Stomach smooth muscle (tissue), 2 donors: ENCODE measurements around the gene INSL3.

Experiments
- H3K27ac ChIP-seq: one replicate; pipeline ENCODE4 v1.7.0; 2013; ENCODE audit warnings: mild to moderate bottlenecking, low read length, inconsistent platforms
- H3K27me3 ChIP-seq, 2 donors: one replicate each; pipeline ENCODE4 v1.7.0; 2013; ENCODE audit warnings: low read length in 2 of 2; ENCODE audit not compliant: insufficient read depth in 2 of 2, control insufficient read depth in 1 of 2
- H3K36me3 ChIP-seq, 2 donors: one replicate each; pipeline ENCODE4 v1.7.0; 2013; ENCODE audit warnings: low read length in 2 of 2; ENCODE audit not compliant: control insufficient read depth in 2 of 2, insufficient read depth in 2 of 2
- H3K4me1 ChIP-seq: one replicate; pipeline ENCODE4 v1.7.0; 2013; ENCODE audit warnings: low read length; ENCODE audit not compliant: control insufficient read depth, insufficient read depth
- H3K4me3 ChIP-seq, 2 donors: one replicate each; pipeline ENCODE4 v1.7.0; 2013; ENCODE audit warnings: low read length in 2 of 2
- H3K9ac ChIP-seq, 2 donors: one replicate each; pipeline ENCODE4 v1.7.0; 2013; ENCODE audit warnings: low read length in 2 of 2, mild to moderate bottlenecking in 1 of 2
- H3K9me3 ChIP-seq, 2 donors: one replicate each; pipeline ENCODE4 v1.7.0; 2013; ENCODE audit warnings: low read length in 2 of 2; ENCODE audit not compliant: control insufficient read depth in 2 of 2
- donor health status: healthy.
- donor health status: Pancreatic carcinoma.

The INSL3 gene

DNA sequence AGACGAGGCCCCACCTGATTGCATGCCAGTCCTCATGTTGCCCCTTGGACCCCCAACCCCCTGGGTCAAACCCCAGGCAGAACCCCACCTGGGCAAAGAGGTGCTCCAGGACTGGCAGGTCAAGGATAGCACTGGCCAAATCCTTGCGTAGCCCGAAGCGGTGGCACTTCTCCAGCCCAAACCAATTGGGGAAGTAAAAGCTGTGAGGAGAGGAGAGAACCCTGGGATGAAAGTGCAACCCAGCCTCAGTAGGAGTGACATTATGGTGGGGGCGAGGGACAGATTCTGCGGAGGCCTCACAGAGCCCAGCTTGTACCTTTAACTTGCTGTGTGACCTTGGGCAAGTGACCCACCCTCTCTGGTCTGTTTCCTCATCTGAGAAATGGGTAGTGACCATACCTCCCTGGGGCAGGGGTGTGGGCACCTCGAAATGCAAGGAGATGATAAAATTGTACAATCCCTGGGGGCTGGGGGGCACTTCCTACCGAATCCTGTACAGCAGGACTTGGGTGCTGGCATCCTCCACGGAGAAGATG lies 22.0 kb upstream of the INSL3 start:
- Histone ChIP-seq H3K9ac (no peak overlapping the region), H3K27ac (no peak overlapping the region), H3K4me3 (no peak overlapping the region), H3K9me3 (no peaks in the 10 kb centered on the region), H3K36me3 (no peaks in the 10 kb centered on the region), H3K27me3 (peaks cover 22 to 31% of the 10 kb centered on the region in 2 donors), H3K4me1 (peaks cover 10% of the 10 kb centered on the region)

DNA sequence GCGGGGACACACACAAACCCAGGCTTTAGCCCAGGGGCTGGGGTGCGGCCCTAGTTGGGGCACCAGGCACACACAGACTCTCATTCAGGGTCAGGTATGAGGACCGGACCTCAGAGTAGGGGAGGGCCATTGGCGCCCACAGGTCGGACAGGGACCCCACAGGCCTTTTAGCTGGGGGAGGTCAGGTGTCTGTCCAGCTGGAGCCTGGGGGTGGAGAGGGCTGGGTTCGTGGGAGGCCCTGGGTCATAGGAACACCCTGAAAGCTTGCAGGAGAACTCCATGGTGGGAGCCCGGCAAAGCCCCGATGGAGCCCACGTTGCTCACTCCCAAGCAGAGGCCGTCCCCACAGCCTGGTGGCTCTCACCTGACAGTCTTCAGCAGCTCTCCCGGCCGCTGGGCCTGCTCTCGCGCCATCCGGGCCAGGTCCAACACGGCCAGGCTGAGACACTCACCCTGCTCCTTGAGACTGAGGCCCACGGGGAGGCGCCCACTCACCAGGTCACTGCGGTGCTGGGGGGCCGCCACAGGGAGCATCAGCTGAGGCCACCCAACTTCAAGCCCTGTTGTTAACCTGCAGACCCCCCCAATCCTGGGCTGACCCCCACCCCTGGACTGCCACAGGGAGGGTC lies 21.5 kb upstream of the INSL3 start:
- H3K4me1 ChIP-seq: peaks cover 10% of the 10 kb centered on the region
- peak overlapping the region in 1 of 2 donors; percentile 22 for H3K9ac ChIP-seq
- H3K27ac ChIP-seq: no peak overlapping the region
- H3K36me3 ChIP-seq: no peaks in the 10 kb centered on the region
- peak overlapping the region in 1 of 2 donors; percentile 52 for H3K4me3 ChIP-seq
- no peaks in the 10 kb centered on the region for H3K9me3 ChIP-seq
- H3K27me3 ChIP-seq: peaks cover 22 to 31% of the 10 kb centered on the region in 2 donors

DNA sequence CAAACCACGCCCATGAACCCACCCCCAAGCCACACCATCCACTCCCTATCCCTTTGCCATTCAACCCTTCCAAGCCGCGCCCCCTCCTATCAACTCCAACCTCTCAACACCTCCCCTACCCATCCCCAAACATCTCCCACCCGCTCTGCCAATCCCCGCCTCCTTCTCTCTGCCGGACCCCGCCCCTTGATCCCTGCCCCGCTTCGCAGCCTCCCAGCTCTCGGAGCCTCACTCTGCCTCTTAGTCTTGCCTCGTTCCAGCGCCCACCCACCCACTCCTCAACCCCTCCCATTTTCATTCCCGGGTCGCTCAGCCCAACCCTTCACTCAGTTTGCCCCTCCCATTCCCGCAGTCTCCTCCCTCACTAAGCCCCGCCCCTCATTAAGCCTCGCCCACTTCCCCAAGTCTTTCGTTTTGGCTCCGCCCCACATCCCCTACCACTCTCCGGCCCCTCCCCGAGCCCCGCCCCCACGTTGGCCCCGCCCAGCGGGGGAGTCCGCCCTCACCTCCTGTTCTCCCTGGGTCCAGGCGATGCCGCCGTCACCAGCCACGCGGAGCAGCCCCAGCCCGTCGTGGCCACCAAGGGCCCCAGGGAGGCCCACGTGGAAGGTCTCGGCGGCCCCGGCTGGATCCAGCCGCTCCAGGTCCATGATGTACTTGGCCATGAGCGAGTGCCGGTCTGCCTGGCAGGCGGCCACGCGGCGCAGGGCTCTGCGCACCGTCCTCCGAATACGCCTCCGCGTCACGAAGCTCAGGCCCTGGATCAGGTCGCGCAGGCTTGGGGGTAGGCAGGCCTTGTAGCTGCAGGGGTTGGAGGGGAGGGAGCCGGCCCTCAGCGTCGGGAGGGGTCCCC lies 20.7 kb upstream of the INSL3 start:
- H3K27me3 ChIP-seq: peaks cover 23 to 31% of the 10 kb centered on the region in 2 donors
- H3K4me3 ChIP-seq: peak overlapping the region; percentile 43 to 52
- no peak overlapping the region for H3K9ac ChIP-seq
- no peak overlapping the region for H3K27ac ChIP-seq
- H3K4me1 ChIP-seq: peaks cover 10% of the 10 kb centered on the region
- H3K9me3 ChIP-seq: no peaks in the 10 kb centered on the region
- H3K36me3 ChIP-seq: no peaks in the 10 kb centered on the region

DNA sequence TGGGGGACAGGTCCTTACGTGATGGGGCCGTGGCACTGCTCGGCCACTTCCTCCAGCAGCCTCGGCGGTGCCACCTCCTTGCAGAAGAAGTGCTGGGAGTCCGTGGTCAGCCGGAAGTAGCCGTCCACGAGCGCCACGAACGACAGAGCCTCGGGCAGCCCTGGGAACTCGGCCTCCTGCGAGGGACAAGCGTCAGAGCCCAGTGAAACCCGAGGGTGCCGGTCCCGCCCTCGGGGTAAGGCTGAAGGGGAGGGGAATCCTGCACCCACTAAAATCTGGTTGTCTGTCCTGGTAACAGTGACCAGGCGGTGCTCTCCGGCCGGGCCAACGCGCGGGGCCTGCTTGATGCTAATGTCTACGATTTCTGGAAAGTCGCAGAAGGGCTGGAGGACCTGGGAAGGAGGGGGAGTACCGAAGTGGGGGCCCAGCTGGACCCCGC lies 20.1 kb upstream of the INSL3 start:
- Histone ChIP-seq H3K27me3 (peaks cover 24 to 31% of the 10 kb centered on the region in 2 donors), H3K36me3 (no peaks in the 10 kb centered on the region)

DNA sequence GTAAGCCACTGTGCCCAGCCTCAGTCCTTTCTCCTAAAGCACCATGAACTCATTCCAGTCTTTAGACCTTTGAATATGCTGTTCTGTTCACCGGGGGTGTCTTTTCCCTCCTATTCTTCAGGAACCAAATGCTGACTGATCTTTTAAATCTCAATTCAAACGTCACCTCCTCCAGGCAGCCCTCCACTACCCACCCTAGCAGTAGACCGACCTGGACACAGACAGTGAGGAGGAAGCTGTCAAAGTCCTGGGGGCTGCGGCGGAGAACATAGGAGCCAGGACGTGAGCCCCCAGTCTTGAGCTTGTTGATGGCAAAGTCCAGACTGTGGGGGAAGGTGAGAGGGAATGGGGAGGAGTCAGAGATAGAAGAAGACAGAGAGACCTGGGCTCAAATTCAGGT lies 18.7 kb upstream of the INSL3 start:
- no peaks in the 10 kb centered on the region for H3K36me3 ChIP-seq

More for the DNA sequence above, 20.1 kb upstream of the INSL3 start:
- peak overlapping the region; percentile 40 to 43 for H3K4me3 ChIP-seq
- peaks cover 10% of the 10 kb centered on the region for H3K4me1 ChIP-seq
- no peak overlapping the region for H3K27ac ChIP-seq
- H3K9me3 ChIP-seq: no peaks in the 10 kb centered on the region
- no peak overlapping the region for H3K9ac ChIP-seq

DNA sequence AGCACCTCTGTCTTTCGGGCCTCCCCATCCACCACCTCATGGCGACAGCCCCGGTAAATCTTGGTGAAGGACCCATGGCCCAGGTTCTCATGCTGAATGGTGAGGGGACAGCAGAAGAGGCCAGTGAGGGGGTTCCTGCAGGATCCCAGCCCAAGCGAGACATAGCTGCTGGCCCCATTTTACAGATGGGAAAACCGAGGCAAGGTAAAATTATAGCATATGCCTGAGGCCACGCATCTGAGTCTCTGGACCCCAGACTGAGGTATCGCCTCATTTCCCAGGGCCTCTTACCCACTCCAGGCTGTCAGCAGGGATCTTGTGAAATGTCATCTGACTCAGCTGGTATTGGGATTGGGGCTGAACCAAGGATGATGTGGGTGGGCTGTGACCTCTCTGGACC lies 16.7 kb upstream of the INSL3 start:
- Histone ChIP-seq H3K27me3 (peaks cover 23% of the 10 kb centered on the region in 2 donors), H3K27ac (no peak overlapping the region), H3K4me3 (no peak overlapping the region), H3K36me3 (no peaks in the 10 kb centered on the region), H3K9me3 (no peaks in the 10 kb centered on the region), H3K4me1 (peaks cover 10% of the 10 kb centered on the region), H3K9ac (no peak overlapping the region)

More for the DNA sequence above, 18.7 kb upstream of the INSL3 start:
- H3K9ac ChIP-seq: no peak overlapping the region
- no peak overlapping the region for H3K4me3 ChIP-seq
- peaks cover 27 to 34% of the 10 kb centered on the region in 2 donors for H3K27me3 ChIP-seq
- H3K9me3 ChIP-seq: no peaks in the 10 kb centered on the region
- H3K27ac ChIP-seq: no peak overlapping the region
- peaks cover 10% of the 10 kb centered on the region for H3K4me1 ChIP-seq

DNA sequence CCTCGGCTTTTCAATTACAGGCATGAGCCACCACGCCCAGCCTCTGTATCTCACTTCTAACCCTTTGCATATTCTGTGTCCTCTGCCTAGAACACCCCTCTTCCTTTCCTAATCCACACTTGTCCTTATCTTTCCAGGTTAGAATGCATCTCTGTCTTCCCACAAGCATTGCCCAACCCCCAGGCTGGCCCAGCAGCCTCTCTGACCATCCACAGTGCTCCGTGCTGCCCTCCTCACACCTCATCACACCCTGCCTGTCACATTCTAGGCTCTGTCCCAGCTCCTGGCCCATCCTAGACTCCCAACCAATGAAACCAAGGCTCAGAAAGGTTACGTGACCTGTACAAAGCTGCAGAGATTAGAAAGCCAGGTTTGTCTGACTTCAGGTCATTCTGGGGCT lies 15.2 kb upstream of the INSL3 start:
- Histone ChIP-seq H3K36me3 (no peaks in the 10 kb centered on the region), H3K9ac (no peak overlapping the region), H3K9me3 (no peaks in the 10 kb centered on the region), H3K27ac (no peak overlapping the region), H3K27me3 (peaks cover 19 to 32% of the 10 kb centered on the region in 2 donors), H3K4me3 (no peak overlapping the region), H3K4me1 (peaks cover 7% of the 10 kb centered on the region)

DNA sequence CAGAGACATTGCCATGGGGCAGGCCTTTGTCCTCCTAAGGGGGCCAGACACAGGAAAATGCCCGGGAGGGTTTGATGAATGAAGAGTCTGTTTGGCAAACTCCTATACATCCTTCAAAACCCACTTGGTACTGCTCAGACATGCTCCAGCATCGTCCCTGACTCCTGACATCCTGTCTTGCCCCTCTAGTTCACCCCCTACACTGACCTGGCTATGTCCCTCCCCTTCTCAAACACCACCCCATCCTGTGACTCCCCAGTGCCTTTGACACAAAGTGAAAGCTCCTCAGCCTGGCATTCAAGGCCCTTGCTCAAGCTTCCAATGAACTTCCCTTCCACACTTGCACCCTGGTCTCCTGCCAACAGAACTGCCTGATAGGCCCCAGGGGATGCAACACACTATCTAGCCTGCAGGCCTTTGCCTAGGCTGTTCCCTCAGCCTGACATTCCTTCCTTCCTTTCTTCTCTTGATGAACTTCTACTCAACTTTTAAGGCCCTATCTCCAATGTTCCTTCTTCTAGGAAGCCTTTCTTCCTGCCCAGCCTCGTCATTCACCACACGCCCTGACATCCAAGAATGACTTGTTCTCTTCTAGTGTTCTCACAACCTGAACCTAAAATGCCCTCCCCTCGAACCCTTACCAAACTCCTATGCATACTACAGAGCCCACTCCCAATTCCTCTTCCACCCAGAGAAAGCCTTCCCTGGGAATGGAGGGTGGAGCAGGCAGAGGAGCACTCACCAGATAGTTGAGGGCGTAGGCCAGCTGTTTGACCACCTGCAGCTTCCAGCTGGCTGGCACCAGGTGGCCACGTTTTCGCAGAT lies 14.1 kb upstream of the INSL3 start:
- H3K4me1 ChIP-seq: peaks cover 7% of the 10 kb centered on the region
- no peaks in the 10 kb centered on the region for H3K36me3 ChIP-seq
- H3K27me3 ChIP-seq: peaks cover 20 to 30% of the 10 kb centered on the region in 2 donors
- H3K4me3 ChIP-seq: no peak overlapping the region
- no peak overlapping the region for H3K9ac ChIP-seq
- H3K9me3 ChIP-seq: no peaks in the 10 kb centered on the region
- no peak overlapping the region for H3K27ac ChIP-seq

DNA sequence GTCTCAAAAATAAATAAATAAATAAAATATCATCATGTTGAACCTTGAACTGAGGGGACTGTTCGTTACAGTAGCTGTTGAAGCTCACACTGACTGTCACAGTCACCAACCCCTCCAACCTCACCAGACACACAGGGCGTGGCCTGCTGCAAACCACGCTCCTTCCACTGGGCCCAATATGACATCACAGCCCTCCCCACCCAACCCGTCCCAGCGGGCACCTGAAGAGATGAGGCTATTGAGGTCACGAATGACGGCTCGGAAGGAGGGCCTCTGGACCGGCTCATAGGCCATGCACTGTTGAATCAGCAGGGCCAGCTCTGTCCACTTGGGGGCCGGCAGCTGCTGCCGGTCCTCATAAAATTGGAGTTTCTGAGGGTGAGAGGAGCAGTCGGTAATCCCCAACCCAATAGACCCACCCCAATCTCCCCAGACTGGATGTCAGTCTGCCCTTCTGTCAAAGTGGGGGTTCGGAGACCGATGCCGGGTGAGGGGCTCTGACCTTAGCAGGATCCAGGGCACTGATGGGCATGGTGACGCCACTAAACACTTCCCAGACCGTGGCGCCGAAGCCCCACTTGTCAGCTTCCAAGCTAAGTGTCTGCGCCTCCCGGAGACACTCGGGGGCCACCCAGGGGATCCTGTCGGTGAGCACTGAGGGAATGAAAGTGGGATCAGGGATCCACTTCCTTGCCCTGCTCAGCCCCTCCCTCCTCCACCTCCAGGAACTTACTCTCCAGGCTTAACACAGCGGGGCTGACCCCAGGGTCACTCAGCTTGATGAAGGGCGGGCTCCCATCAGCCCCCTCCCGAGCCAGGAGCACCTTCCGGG lies 13.2 kb upstream of the INSL3 start:
- no peaks in the 10 kb centered on the region for H3K9me3 ChIP-seq
- H3K9ac ChIP-seq: no peak overlapping the region
- H3K36me3 ChIP-seq: no peaks in the 10 kb centered on the region
- H3K4me3 ChIP-seq: no peak overlapping the region
- H3K27me3 ChIP-seq: peaks cover 29 to 34% of the 10 kb centered on the region in 2 donors
- no peak overlapping the region for H3K27ac ChIP-seq
- peaks cover 10% of the 10 kb centered on the region for H3K4me1 ChIP-seq
